Measurements from ENCODE around the gene GATAD2A.
"Not testable (repeated sequence)": the region's sequence is repeated elsewhere in the genome, so short reads cannot be mapped to it uniquely, and the experiment has no call there.

The GATAD2A gene, protein sequence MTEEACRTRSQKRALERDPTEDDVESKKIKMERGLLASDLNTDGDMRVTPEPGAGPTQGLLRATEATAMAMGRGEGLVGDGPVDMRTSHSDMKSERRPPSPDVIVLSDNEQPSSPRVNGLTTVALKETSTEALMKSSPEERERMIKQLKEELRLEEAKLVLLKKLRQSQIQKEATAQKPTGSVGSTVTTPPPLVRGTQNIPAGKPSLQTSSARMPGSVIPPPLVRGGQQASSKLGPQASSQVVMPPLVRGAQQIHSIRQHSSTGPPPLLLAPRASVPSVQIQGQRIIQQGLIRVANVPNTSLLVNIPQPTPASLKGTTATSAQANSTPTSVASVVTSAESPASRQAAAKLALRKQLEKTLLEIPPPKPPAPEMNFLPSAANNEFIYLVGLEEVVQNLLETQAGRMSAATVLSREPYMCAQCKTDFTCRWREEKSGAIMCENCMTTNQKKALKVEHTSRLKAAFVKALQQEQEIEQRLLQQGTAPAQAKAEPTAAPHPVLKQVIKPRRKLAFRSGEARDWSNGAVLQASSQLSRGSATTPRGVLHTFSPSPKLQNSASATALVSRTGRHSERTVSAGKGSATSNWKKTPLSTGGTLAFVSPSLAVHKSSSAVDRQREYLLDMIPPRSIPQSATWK

DNA sequence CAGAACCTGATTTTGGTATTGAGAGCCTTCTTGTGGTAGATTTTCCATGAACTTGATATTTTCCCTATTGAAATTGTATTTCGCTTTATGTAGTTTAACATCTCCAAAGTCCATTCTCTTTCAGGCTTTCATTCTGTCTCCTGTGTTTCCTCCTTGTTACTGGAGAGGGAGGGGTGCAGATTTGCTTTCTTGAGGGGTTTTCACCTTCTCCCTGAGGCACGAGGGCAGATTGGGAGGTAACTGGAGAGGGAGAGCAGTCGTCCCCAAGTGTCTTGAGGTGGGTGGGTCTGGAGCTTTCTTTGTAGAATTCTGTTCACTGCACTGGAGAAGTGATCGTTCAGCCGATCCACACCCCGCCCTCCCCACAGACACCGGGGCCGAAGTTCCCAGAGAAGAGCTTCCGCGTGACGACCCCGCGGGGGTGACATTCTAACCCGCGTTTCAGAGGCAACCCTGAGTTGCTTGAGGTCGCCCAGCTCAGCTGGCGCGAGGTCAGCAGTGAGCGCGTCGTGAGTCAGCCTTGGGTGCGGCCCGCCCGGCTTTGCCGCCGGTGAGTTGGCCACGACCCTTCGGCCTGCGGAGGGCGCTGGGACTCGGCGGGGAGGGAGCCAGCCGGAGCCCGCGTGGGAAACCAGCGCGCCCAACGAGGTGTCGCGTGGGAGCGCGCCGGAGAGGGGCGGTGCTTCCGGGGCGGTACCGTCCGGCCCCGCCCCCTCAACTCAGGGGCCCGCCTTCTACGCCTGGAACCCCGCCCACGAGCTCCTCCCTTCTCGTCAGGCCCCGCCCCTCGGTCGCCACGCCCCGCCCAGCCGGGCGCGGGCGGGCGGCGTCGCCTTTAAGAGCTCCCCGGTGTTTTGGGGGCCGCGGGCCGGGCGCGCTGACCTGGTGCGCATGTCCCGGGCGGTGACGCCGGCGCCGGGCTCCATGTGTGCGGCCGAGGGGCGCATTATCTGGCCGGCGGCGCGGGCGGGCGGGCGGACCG is at the start of gene GATAD2A:
TSS of gene GATAD2A (plus strand) at position 797 of the 982 bp plus-strand sequence. CDS start 59,671 bp downstream, outside the sequence.
- no peak for FAIRE-seq

DNA sequence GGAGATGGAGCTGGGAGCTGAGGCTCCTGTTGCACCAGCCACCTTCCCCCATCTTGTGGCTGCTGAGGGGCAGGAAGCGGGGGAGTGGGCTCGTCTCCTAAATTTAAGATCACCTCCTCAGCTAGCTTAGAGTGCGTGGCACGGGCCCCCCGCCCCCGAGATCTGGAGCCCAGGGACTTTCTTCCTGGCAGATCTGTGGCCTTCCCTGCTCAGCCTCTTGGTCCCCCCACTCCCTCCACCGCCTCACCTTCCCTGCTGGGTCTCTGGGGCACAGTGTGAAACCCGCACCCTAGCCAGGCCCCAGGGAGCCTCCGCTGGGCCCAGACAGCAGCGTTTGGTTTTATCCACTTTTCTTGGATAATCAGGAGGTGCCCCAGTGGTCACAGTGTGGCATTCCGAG is 49.0 kb upstream of the GATAD2A start:
- no peak for FAIRE-seq

DNA sequence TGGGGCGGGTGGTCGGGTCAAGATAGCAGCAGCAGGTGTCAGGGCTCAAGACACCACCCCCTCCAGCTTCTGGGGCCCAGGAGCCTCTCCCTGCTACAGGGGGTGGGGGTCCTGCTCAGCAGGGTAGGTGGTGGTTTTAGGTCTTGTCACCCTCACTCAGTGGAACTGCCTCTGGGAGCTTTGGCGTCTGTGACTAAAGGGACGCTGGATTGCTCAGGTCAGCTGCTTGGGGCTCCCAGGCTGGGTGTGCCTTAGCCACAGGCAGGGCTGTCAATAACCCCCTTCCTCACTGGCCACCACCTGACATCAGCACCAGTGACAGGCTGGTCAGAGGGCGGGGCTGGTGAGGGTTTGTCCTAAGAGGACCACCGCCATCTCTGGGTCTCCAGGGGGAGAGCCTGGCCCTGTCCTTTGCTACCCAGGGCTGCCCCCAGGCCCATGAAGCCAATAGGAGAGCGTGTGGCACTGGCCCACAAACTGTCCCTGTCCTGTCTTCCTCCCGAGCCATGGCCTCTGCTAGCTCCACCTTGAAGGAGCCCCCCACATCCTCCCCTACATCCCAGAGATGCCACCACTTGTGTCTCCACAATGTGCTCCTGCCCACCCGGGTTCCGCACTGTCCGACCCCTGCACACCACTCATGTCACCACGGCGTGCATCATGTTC is 48.4 kb upstream of the GATAD2A start:
- FAIRE-seq, result no peak

DNA sequence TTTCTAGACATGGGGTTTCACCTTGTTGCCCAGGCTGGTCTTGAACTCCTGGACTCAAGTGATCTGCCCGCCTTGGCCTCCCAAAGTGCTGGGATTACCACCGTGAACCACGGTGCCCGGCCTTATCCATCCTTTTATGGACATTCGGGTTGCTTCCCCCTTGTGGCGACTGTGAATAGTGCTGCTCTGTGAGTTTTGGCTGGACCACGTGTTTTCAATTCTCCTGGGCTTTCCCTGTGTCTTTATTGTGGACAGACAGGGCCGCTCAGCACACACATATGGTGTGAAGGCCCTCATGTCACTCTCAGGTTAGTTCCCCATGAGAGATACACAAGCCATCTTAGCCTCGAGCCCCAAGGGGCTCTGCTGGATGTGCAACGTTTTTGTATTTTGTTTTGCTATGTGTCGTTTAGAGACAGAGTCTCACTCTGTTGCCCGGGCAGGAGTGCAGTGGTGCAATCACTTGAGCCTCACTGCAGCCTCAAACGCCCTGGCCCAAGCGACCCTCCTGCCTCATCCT is 44.3 kb upstream of the GATAD2A start:
- FAIRE-seq, result no peak

DNA sequence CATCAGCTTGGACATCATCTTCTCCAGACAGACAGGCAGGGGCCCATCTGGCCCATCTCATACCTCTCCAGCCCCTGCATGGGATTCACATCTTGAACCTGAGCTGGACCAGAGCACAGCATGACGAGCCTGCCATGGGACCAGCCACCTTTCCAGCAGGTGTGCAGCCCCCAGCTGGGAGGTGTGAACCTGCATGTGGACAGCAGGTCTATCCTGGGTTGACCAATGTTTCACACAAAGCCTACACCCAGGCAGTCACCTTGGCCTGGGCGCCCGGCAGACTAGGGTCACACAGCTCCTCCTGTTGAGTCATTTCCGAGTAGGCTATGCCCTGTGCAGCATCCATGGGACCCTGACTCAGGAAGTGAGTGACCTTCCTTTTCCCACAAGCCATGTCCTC is 43.4 kb upstream of the GATAD2A start:
- no peak for FAIRE-seq

DNA sequence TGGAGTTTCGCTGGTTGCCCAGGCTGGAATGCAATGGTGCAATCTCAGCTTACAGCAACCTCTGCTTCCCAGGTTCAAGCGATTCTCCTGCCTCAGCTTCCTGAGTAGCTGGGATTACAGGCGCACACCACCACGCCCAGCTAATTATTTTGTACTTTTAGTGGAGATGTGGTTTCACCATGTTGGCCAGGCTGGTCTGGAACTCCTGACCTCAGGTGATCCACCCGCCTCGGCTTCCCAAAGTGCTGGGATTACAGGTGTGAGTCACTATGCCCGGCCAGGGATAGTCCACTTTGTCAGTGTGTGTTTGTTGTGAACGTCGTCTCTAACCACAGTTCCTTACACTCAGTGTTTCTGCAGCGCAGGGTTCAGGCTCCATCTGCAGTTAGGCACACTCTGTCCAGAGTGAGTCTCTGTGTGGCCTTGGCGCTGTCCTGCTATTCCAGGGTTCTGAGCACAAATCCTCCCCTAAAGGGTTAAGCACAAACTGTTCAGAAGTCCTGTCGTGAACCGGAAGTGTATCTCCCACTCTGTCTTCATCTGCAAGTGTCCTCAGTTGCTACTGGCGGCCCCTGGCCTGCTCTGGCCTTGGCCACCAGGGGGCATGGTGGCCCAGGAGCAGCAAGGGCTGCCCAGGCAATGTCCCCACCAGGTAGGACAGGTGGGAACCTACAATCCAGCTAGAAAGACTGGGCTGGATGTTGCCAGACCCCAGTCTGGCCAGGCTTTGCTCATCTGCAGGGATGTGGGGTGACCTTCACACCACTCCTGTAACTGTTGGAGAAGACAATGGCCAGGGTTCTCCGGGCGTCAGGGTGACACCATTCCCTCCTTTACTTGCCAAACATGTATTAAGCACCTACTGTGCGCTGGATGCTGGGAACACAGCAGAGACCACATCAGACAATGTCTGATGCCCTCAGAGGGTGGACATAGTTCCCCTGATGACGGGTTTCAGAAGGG is 38.8 kb upstream of the GATAD2A start:
- FAIRE-seq, result no peak

DNA sequence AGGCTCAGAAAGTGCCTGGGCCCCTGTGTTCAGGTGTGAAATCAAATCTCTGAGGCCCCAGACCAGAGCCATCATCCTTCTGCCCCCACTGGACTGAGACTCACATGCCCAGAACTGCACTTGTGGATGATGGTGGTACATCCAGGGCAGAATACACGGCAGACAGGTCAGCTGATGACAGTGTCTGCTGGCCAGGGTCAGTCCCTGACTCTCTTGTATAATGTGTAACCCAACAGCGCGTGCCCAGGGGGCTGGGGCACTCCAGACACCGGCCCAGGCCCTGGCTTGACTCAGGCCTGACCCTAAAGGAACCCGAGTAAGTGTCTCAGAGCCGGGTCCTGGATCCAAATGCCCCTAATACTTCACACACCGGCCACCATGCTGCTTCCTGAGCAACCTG is 37.4 kb upstream of the GATAD2A start:
- FAIRE-seq, result no peak

DNA sequence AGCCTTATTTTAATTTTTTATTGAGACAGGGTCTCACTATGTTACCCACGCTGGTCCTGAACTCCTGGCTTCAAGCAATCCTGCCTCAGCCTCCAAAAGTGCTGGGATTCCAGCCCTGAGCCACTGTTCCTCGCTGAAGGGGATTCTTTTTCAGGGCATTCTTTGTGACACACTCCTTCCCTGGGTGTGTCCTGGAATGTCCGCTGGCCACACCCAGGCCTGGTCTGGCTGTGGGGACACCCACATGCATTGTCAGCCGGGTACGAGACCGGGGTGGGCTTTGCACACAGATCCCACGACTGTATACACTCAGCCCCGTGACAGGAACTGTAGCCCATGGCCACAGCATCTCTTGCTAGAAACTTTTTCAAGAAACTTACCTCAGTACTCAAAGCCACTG is 34.4 kb upstream of the GATAD2A start:
- no peak for FAIRE-seq

DNA sequence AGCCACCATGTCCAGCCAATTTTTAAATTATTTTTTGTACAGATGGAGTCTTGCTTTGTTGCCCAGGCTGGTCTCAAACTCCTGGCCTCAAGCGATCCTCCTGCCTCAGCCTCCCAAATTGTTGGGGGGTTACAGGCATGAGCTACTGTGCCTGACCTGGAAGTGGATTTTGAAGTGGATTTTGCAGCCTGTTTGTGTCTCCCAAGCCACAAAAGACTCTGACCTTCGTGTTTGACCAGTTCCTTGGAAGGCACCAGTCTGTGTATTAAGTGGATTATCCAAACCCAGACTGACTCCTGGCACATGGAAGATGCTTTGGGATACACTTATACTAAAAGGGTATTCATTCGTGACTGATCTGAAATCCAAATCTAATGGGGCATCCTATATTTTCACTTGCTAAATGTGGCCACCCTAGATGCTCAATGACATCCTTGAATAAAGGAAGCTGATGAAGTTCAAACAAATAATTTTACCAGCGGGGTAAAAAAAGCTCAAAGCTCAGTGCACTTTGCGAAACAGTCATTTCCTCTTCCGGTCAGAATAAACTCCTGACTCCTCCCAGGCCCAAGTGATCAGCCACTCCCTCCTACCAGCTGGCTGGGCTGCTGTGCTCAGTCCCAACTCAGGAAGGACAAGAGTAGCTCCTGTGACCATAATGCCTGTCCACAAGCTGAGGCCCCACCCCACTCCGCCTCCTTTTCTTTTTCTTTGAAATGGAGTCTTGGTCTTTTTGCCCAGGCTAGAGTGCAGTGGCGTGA is 32.6 kb upstream of the GATAD2A start:
- FAIRE-seq, result no peak

DNA sequence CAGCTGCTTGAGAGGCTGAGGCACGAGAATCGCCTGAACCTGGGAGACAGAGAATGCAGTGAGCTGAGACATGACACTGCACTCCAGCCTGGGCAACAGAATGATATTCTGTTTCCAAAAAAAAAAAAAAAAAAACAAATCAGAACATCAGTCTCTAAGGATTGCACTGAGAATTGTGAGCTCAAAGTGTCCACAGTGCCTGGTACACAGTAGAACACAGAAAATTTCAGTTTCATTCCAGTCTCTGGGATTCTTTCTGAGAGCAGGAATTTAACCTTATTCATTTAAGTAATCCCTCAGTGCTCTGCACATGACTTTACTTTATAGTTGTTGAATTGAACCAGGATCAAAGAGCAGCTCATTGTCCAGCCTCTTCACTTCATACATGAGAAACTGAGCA is 25.9 kb upstream of the GATAD2A start:
- FAIRE-seq, result no peak

DNA sequence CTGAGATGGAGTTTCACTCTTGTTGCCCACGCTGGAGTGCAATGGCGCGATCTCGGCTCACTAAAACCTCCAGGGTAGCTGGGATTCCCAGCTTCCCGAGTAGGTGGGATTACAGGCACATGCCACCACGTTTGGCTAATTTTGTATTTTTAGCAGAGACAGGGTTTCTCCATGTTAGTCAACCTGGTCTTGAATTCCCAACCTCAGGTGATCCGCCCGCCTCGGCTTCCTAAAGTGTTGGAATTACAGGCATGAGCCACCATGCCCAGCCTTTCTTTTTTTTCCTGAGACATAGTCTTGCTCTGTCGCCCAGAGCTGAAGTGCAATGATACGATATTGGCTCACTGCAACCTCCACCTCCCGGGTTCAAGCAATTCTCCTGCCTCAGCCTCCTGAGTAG is 25.2 kb upstream of the GATAD2A start:
- FAIRE-seq, result not testable (repeated sequence)

DNA sequence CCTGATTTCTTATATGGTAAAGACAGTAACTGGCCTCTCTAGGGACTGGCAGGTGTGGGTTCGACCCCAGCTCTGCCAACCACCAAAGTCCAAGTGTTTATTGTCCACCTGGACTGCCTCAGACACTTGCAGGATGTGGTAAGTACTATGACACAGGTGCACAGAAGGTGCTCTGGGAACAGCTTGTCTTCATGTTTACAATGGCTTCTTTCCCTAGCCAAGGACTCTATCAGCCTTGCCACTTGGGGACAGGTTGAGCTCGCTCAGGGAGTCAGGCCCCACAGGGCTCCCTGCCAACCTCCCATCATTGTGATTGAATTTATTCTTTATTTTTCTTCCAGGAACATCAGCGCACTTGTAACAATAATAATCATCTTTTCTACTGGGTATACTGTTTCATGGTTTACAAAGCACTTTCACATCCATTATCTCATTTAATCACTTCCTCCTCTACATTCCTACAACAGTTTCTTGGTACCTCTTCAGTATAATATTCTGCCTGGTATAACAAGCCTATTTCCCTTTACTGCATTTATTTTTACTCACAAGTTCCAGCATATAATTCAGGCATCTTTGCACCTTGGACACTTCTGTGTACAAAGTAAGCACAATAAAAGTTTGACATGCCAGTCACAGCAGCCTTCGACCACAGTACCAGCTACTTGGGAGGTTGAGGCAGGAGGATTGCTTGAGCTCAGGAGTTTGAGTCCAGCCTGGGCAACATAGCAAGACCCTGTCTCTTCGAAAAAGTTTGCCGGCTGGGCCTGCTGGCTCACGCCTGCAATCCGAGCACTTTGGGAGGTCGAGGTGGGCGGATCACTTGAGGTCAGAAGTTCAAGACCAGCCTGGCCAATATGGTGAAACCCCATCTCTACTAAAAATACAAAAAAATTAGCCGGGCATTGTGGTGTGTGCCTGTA is 24.2 kb upstream of the GATAD2A start:
- no peak for FAIRE-seq

DNA sequence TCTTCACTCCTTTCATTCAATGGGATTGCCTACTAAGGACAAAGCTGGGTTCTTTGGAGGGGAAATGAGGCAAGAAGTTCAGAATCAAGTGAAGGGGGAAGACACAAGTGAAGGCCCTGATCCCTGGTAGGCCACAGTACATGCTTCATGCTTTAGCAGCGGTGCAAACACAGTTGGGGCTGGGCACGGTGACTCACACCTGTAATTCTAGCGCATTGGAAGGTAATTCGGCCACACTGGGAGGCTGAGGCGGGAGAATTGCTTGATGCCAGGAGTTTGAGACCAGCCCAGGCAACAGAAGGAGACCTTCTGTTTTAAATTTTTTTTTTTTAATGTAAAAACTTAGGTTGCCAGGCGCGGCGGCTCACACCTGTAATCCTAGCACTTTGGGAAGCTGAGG is 23.4 kb upstream of the GATAD2A start:
- no peak for FAIRE-seq

DNA sequence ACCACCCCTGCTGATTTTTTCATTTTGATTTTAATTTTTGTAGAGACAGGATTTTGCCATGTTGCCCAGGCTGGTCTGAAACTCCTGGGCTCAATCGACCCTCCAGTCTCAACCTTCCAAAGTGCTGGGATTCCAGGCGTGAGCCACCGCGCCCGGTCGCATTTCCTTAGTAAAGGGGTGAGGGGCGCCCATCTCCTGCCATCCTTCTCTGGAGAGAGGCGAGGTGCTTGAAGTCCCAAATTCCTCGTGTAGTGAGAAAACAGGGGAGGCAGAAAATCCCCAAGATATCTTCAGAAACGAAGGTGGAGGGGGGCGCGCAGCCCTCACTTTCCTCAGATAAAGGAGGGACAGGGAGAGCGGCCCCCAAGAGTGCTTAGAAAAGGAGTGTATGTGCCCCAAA is 21.0 kb upstream of the GATAD2A start:
- FAIRE-seq, result no peak

DNA sequence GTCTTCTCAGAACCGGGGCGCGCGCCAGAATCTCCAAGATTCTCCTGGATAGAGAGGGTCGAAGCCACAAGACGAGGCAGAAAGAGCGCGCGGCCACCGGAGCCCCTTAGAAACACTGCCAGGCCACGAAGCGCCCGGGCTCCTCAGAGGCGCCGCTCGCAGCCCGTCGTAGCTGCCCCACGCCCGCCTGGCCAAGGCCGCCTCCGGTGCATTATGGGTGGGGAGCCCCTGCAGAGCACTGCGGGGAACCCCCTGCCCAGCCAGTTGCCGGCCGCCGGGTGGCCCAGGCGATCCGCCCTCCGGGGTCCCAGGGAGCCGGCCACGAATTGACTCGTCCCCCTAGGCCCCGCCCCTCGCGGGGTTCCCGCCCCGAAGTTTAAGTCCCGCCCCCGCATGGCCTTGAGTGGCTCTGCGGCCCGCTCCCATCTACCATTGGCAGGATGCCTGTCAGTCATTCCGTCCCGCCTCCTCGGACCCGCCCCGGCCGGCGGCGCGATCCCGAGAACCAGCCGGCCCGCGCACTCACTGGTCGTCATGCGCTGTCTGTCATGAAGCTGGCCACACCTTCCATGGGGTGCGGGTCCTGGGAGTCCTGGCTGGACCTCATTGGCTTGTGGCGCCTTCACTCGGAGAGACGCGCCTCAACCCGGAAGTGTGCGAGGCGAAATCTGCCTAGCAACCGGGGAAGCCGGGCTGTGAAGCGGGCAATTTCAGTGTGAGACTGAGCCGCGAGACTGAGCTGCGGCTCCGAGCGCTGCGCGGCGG is 20.2 kb upstream of the GATAD2A start:
- peak; percentile 68 for FAIRE-seq

DNA sequence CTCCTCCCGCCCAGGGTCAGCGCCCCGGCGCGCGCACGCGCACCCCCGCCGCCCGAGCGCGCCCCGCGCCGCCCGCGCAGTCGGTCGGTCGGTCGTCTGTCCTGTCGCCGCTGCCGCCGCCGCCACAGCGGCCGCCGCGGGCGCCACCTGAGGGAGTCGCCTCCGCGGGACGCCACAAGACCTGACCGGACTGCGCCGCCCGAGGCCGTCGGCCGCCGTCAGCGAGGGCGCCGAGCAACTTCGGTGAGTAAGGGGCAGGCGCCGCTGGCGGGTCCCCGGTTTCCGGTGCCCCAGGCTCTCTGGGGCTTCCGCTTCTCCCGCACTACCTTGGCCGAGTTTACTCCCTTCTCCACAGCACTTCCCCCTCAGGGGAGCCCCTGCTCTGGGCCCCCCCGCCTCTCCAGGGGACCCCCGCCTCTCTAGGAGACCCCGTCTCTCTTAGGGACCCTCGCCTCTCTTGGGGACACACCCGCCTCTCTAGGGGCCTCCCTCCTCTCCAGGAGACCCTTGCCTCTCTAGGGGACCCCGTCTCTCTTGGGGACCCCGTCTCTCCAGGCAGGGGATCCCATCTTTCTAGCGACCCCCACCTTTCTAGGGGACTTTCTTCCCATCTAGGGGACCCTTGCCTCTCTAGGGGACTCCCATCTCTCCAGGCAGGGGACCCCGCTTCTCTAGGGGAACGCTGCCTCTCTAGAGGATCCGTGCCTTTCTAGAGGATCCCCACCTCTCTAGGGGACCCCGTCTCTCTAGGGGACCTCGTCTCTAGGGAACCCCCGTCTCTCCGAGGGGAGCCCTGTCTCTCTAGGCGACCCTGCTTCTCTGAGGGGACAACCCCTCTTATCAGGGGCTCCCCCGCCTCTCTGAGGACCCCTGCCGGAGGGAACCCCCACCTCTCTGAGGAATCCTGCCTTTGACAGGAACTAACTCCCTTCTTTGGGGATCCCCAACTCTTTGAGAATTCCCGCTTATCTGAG is 19.3 kb upstream of the GATAD2A start:
- no peak for FAIRE-seq

DNA sequence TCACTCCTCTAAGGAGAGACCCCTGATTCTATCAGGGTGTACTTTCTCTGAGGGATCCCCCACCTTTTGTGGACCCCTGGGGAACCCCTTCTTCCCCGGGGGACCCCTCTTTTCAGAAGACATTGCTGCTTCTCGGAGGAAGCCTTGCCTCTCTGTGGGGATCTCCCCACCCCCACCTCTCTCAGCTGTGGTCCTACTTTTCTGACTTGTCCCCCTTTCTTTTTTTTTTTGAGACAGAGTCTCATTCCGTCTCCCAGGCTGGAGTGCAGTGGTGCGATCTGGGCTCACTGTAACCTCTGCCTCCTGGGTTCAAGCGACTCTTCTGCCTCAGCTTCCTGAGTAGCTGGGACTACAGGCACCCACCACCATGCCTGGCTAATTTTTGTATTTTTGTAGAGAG is 18.4 kb upstream of the GATAD2A start:
- no peak for FAIRE-seq

All from colon (tissue), 2 donors.